Stimulated activated memory B cell treated with anti-CD40 and anti-IgM and Interleukin-4, amounts not matched to agents 10 μg/mL and 1 μg/mL and 100 μg/mL, for 72 hours (primary cell): ENCODE results near the gene ANKRD39.

Source experiments
- ATAC-seq: fragments of 150-1000 bp; cut with Tn5 transposase; 2 replicates; pipeline ENCODE4 v1.10.0; 2021
- H3K27ac Mint-ChIP-seq: one replicate; pipeline ENCODE4 v1.8.0; 2022; ENCODE audit warnings: mild to moderate bottlenecking, mixed read lengths
- H3K27me3 Mint-ChIP-seq: one replicate; pipeline ENCODE4 v1.8.0; 2022; ENCODE audit warnings: mixed read lengths
- H3K36me3 Mint-ChIP-seq: one replicate; pipeline ENCODE4 v1.8.0; 2022; ENCODE audit warnings: mixed read lengths
- H3K4me1 Mint-ChIP-seq: one replicate; pipeline ENCODE4 v1.8.0; 2022; ENCODE audit warnings: mixed read lengths
- H3K4me3 Mint-ChIP-seq: one replicate; pipeline ENCODE4 v1.8.0; 2022; ENCODE audit warnings: mild to moderate bottlenecking, moderate library complexity, mixed read lengths
- H3K9me3 Mint-ChIP-seq: one replicate; pipeline ENCODE4 v1.8.0; 2022; ENCODE audit warnings: mixed read lengths

Gene ANKRD39

GRCh38 chr2:96837575-96837974 is 20.2 kb downstream of the ANKRD39 start:
- no peaks in the 10 kb centered on the region for H3K27me3 Mint-ChIP-seq
- H3K27ac Mint-ChIP-seq: no peak overlapping the region
- H3K4me3 Mint-ChIP-seq: no peak overlapping the region
- ATAC-seq: no peak
- H3K4me1 Mint-ChIP-seq: peaks cover 30% of the 10 kb centered on the region
- H3K9me3 Mint-ChIP-seq: no peaks in the 10 kb centered on the region
- H3K36me3 Mint-ChIP-seq: peaks cover 29% of the 10 kb centered on the region

- ATAC-seq: no peak
- H3K4me3 Mint-ChIP-seq: no peak overlapping the region
Measured at GRCh38 chr2:96835830-96836229, 22.0 kb downstream of the ANKRD39 start.

GRCh38 chr2:96832754-96833507 is 24.9 kb downstream of the ANKRD39 start:
- ATAC-seq: peak; percentile 56
- no peaks in the 10 kb centered on the region for H3K27me3 Mint-ChIP-seq
- peaks cover 55% of the 10 kb centered on the region for H3K36me3 Mint-ChIP-seq
- H3K4me3 Mint-ChIP-seq: no peak overlapping the region
- H3K27ac Mint-ChIP-seq: peak overlapping the region; percentile 71
- H3K4me1 Mint-ChIP-seq: peaks cover 12% of the 10 kb centered on the region
- no peaks in the 10 kb centered on the region for H3K9me3 Mint-ChIP-seq

More at GRCh38 chr2:96835830-96836229, 22.0 kb downstream of the ANKRD39 start:
- Mint-ChIP-seq H3K27me3 (no peaks in the 10 kb centered on the region), H3K36me3 (peaks cover 37% of the 10 kb centered on the region), H3K9me3 (no peaks in the 10 kb centered on the region), H3K4me1 (peaks cover 26% of the 10 kb centered on the region), H3K27ac (no peak overlapping the region)

GRCh38 chr2:96832408-96832753 is 25.4 kb downstream of the ANKRD39 start:
- ATAC-seq: no peak
- Mint-ChIP-seq H3K4me3 (no peak overlapping the region), H3K27ac (peak overlapping the region; percentile 71), H3K27me3 (no peaks in the 10 kb centered on the region), H3K4me1 (peaks cover 12% of the 10 kb centered on the region), H3K9me3 (no peaks in the 10 kb centered on the region), H3K36me3 (peaks cover 55% of the 10 kb centered on the region)

- ATAC-seq: no peak
- H3K4me3 Mint-ChIP-seq: no peak overlapping the region
- H3K27me3 Mint-ChIP-seq: no peaks in the 10 kb centered on the region
- H3K27ac Mint-ChIP-seq: peak overlapping the region; percentile 49
- H3K4me1 Mint-ChIP-seq: peaks cover 12% of the 10 kb centered on the region
- no peaks in the 10 kb centered on the region for H3K9me3 Mint-ChIP-seq
- peaks cover 55% of the 10 kb centered on the region for H3K36me3 Mint-ChIP-seq
Measured at GRCh38 chr2:96831679-96832078, 26.1 kb downstream of the ANKRD39 start.

- no peak overlapping the region for H3K27ac Mint-ChIP-seq
- H3K36me3 Mint-ChIP-seq: peaks cover 51% of the 10 kb centered on the region
- no peak overlapping the region for H3K4me3 Mint-ChIP-seq
- ATAC-seq: no peak
- no peaks in the 10 kb centered on the region for H3K9me3 Mint-ChIP-seq
- peaks cover 12% of the 10 kb centered on the region for H3K4me1 Mint-ChIP-seq
- no peaks in the 10 kb centered on the region for H3K27me3 Mint-ChIP-seq
Measured at GRCh38 chr2:96830044-96830562, 27.7 kb downstream of the ANKRD39 start.

- no peak for ATAC-seq
- no peak overlapping the region for H3K27ac Mint-ChIP-seq
- no peaks in the 10 kb centered on the region for H3K27me3 Mint-ChIP-seq
- peaks cover 47% of the 10 kb centered on the region for H3K36me3 Mint-ChIP-seq
- peaks cover 12% of the 10 kb centered on the region for H3K4me1 Mint-ChIP-seq
- H3K9me3 Mint-ChIP-seq: no peaks in the 10 kb centered on the region
- H3K4me3 Mint-ChIP-seq: no peak overlapping the region
Measured at GRCh38 chr2:96828874-96829273, 28.9 kb downstream of the ANKRD39 start.

GRCh38 chr2:96828436-96828835 is 29.4 kb downstream of the ANKRD39 start:
- no peak overlapping the region for H3K27ac Mint-ChIP-seq
- peaks cover 46% of the 10 kb centered on the region for H3K36me3 Mint-ChIP-seq
- no peak for ATAC-seq
- H3K4me3 Mint-ChIP-seq: no peak overlapping the region
- H3K27me3 Mint-ChIP-seq: no peaks in the 10 kb centered on the region
- H3K9me3 Mint-ChIP-seq: no peaks in the 10 kb centered on the region
- H3K4me1 Mint-ChIP-seq: peaks cover 11% of the 10 kb centered on the region

- no peak for ATAC-seq
- Mint-ChIP-seq H3K27me3 (no peaks in the 10 kb centered on the region), H3K9me3 (no peaks in the 10 kb centered on the region), H3K36me3 (peaks cover 29% of the 10 kb centered on the region), H3K4me3 (no peak overlapping the region), H3K4me1 (no peaks in the 10 kb centered on the region), H3K27ac (no peak overlapping the region)
Measured at GRCh38 chr2:96826546-96827278, 31.1 kb downstream of the ANKRD39 start.

GRCh38 chr2:96825057-96825456 is 32.8 kb downstream of the ANKRD39 start:
- no peak for ATAC-seq
- peaks cover 15% of the 10 kb centered on the region for H3K4me1 Mint-ChIP-seq

GRCh38 chr2:96824079-96824870 is 33.5 kb downstream of the ANKRD39 start:
- Mint-ChIP-seq H3K27me3 (no peaks in the 10 kb centered on the region), H3K4me1 (peaks cover 23% of the 10 kb centered on the region), H3K36me3 (peaks cover 27% of the 10 kb centered on the region), H3K9me3 (no peaks in the 10 kb centered on the region), H3K27ac (no peak overlapping the region), H3K4me3 (no peak overlapping the region)
- ATAC-seq: no peak

More at GRCh38 chr2:96825057-96825456, 32.8 kb downstream of the ANKRD39 start:
- no peaks in the 10 kb centered on the region for H3K27me3 Mint-ChIP-seq
- no peak overlapping the region for H3K4me3 Mint-ChIP-seq
- no peak overlapping the region for H3K27ac Mint-ChIP-seq
- H3K9me3 Mint-ChIP-seq: no peaks in the 10 kb centered on the region
- peaks cover 26% of the 10 kb centered on the region for H3K36me3 Mint-ChIP-seq

- Mint-ChIP-seq H3K36me3 (peaks cover 26% of the 10 kb centered on the region), H3K27me3 (no peaks in the 10 kb centered on the region), H3K27ac (no peak overlapping the region), H3K9me3 (no peaks in the 10 kb centered on the region), H3K4me1 (peaks cover 33% of the 10 kb centered on the region), H3K4me3 (no peak overlapping the region)
- ATAC-seq: no peak
Measured at GRCh38 chr2:96823198-96823597, 34.6 kb downstream of the ANKRD39 start.

- ATAC-seq: no peak
- no peak overlapping the region for H3K27ac Mint-ChIP-seq
- H3K27me3 Mint-ChIP-seq: no peaks in the 10 kb centered on the region
- H3K4me1 Mint-ChIP-seq: peaks cover 38% of the 10 kb centered on the region
- no peaks in the 10 kb centered on the region for H3K9me3 Mint-ChIP-seq
- H3K4me3 Mint-ChIP-seq: no peak overlapping the region
- H3K36me3 Mint-ChIP-seq: peaks cover 28% of the 10 kb centered on the region
Measured at GRCh38 chr2:96822786-96823185, 35.0 kb downstream of the ANKRD39 start.

- no peak overlapping the region for H3K4me3 Mint-ChIP-seq
- H3K4me1 Mint-ChIP-seq: peaks cover 45% of the 10 kb centered on the region
Measured at GRCh38 chr2:96821113-96821675, 36.6 kb downstream of the ANKRD39 start.

More at GRCh38 chr2:96821113-96821675, 36.6 kb downstream of the ANKRD39 start:
- H3K36me3 Mint-ChIP-seq: peaks cover 28% of the 10 kb centered on the region
- H3K27me3 Mint-ChIP-seq: no peaks in the 10 kb centered on the region
- ATAC-seq: no peak
- no peaks in the 10 kb centered on the region for H3K9me3 Mint-ChIP-seq
- no peak overlapping the region for H3K27ac Mint-ChIP-seq
